GM18502 (cell line): ENCODE measurements around the gene SDHD.
"Not testable (repeated sequence)": the region's sequence is repeated elsewhere in the genome, so short reads cannot be mapped to it uniquely, and the experiment has no call there.

Experiments used
- ATAC-seq: cut with Tn5 transposase; IDR thresholded peaks from one replicate; pipeline ENCODE4 v1.9.1; 2021; ENCODE audit warnings: mild to moderate bottlenecking; ENCODE audit not compliant: unreplicated experiment, poor library complexity

Gene SDHD

GRCh38 chr11:112086422-112087191 is at the start of gene SDHD, which contains the start of gene TIMM8B:
Gene SDHD, plus strand, starts transcription at chr11:112086873. Its CDS starts 35 bp downstream, at chr11:112086908.
Gene TIMM8B, minus strand, starts transcription at chr11:112086756. Its CDS starts 33 bp downstream, at chr11:112086723.
- ATAC-seq: peak; percentile 89

GRCh38 chr11:112037527-112037926 is 49.1 kb upstream of the SDHD start:
- ATAC-seq: no peak

- no peak for ATAC-seq
Measured at GRCh38 chr11:112042161-112042960, 44.3 kb upstream of the SDHD start.

GRCh38 chr11:112042961-112043304 is 43.7 kb upstream of the SDHD start:
- no peak for ATAC-seq

GRCh38 chr11:112044961-112045360 is 41.7 kb upstream of the SDHD start:
- ATAC-seq: no peak

GRCh38 chr11:112046647-112047046 is 40.0 kb upstream of the SDHD start:
- not testable (repeated sequence) for ATAC-seq

GRCh38 chr11:112048256-112048655 is 38.4 kb upstream of the SDHD start:
- not testable (repeated sequence) for ATAC-seq

- ATAC-seq: no peak
Measured at GRCh38 chr11:112049777-112050176, 36.9 kb upstream of the SDHD start.

- ATAC-seq: peak; percentile 85
Measured at GRCh38 chr11:112050721-112051120, 36.0 kb upstream of the SDHD start.

GRCh38 chr11:112051768-112052167 is 34.9 kb upstream of the SDHD start:
- no peak for ATAC-seq

- no peak for ATAC-seq
Measured at GRCh38 chr11:112057170-112057569, 29.5 kb upstream of the SDHD start.

GRCh38 chr11:112058103-112058502 is 28.6 kb upstream of the SDHD start:
- no peak for ATAC-seq

- ATAC-seq: no peak
Measured at GRCh38 chr11:112062923-112063322, 23.8 kb upstream of the SDHD start.

- peak; percentile 92 for ATAC-seq
Measured at GRCh38 chr11:112073941-112074811, 12.5 kb upstream of the SDHD start, which contains the start of the genes NKAPD1 and PIH1D2. Gene NKAPD1, plus strand, starts transcription at chr11:112074299. Its CDS starts 1,276 bp downstream, at chr11:112075575. Gene PIH1D2, minus strand, starts transcription at chr11:112074017. Its CDS starts 843 bp downstream, at chr11:112073174.

GRCh38 chr11:112082729-112083128 is 3.9 kb upstream of the SDHD start:
- no peak for ATAC-seq

- ATAC-seq: peak; percentile 32
Measured at GRCh38 chr11:112085822-112086421, 751 bp upstream of the SDHD start.

GRCh38 chr11:112087212-112087611 is 539 bp downstream of the SDHD start:
- no peak for ATAC-seq

- not testable (repeated sequence) for ATAC-seq
Measured at GRCh38 chr11:112095302-112095701, 8.6 kb downstream of the SDHD start.

- no peak for ATAC-seq
Measured at GRCh38 chr11:112096194-112096593, 9.5 kb downstream of the SDHD start.
